Astrocyte (in vitro differentiated cells and primary cell): ENCODE data around the gene MYH9.

ENCODE experiments used
- EZH2 ChIP-seq: IDR thresholded peaks from 2 replicates; pipeline ENCODE4 v1.6.1; 2012; ENCODE audit warnings: mild to moderate bottlenecking, low read length, inconsistent platforms; ENCODE audit not compliant: insufficient read depth
- TF ChIP-seq, protein P1 (sequence below): IDR thresholded peaks from 2 replicates; pipeline ENCODE4 v1.5.1; 2011; ENCODE audit warnings: low read depth, mild to moderate bottlenecking, inconsistent platforms, low read length, moderate library complexity; ENCODE audit not compliant: insufficient read depth

DNA sequence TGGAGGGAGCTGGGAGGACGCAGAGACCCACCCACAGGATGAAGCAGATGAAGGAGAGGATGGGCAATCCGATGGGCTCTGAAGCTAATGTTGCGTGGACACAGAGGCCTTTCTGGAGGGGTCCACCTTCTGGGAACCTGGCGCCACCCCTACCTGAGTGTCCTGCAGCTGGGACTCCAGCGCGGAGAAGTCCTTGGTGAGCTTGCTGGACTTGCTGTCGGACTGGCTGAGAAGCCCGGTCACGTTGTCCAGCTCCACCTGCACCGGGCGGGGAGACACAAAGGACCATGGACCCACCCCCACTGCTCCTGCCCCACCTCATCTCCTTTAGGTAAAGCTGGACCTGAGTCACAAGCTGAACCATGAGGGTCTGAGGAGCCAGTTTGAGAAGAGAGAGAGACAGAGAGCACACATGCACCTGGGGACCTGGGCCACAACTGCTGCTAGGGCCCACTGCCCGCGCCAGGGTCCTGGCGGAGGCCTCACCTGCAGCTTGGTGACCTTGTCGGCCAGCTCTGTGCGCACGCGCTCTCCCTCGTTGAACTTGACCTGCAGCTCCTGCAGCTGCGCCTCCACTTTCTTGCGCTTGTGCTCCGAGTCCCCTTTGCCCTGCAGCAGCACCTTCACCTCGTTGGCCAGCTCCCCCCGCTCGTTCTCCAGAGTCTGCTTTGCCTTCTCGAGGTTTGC lies 94.0 kb downstream of the MYH9 start:
- no peak for TF ChIP-seq EZH2
- TF ChIP-seq, protein P1, sequence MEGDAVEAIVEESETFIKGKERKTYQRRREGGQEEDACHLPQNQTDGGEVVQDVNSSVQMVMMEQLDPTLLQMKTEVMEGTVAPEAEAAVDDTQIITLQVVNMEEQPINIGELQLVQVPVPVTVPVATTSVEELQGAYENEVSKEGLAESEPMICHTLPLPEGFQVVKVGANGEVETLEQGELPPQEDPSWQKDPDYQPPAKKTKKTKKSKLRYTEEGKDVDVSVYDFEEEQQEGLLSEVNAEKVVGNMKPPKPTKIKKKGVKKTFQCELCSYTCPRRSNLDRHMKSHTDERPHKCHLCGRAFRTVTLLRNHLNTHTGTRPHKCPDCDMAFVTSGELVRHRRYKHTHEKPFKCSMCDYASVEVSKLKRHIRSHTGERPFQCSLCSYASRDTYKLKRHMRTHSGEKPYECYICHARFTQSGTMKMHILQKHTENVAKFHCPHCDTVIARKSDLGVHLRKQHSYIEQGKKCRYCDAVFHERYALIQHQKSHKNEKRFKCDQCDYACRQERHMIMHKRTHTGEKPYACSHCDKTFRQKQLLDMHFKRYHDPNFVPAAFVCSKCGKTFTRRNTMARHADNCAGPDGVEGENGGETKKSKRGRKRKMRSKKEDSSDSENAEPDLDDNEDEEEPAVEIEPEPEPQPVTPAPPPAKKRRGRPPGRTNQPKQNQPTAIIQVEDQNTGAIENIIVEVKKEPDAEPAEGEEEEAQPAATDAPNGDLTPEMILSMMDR: no peak
